Adrenal gland (tissue), 5 donors: Measurements from ENCODE around the gene SUMO2.

Experiments
- CTCF ChIP-seq, 6 experiments: fragments of 450-650 bp in 4 of 6; fragments of 200-600 bp in 2 of 6; sonication (generic) in 1 of 6; IDR thresholded peaks; 1 replicate in 5 of 6; 2 replicates in 1 of 6; pipeline versions ENCODE4 v1.5.1 to v1.8.0; 2016 to 2021; ENCODE audit warnings: antibody characterized with exemption in 6 of 6, mild to moderate bottlenecking in 2 of 6, moderate library complexity in 1 of 6
- POLR2A ChIP-seq, 2 donors: fragments of 450-650 bp; IDR thresholded peaks; one replicate each; pipeline ENCODE4 v1.6.1; 2017; ENCODE audit warnings: antibody characterized with exemption in 2 of 2, mild to moderate bottlenecking in 2 of 2, moderate library complexity in 1 of 2
- donor health status: DM: no; HTN: no; CAD: no.

GRCh38 chr17:75135452-75135851, 47.3 kb downstream of the SUMO2 start:
- TF ChIP-seq CTCF (IDR thresholded peaks at IDR 0.05) (no peak), POLR2A (IDR thresholded peaks at IDR 0.05) (no peak)
